Activated naive CD4-positive, alpha-beta T cell (primary cell): ENCODE results near the gene EPN3.

Experiments
- DNase-seq, 4 experiments: peaks; one replicate each; lab custom pipeline; 2025; lab: John Stamatoyannopoulos, UW

Gene EPN3

GRCh38 chr17:50570032-50570431 is 37.5 kb downstream of the EPN3 start:
- DNase-seq, result no peak

GRCh38 chr17:50570528-50570927 is 38.0 kb downstream of the EPN3 start:
- no peak for DNase-seq

GRCh38 chr17:50571681-50572080 is 39.1 kb downstream of the EPN3 start:
- no peak for DNase-seq

- no peak for DNase-seq
Measured at GRCh38 chr17:50572541-50572940, 40.0 kb downstream of the EPN3 start.

- no peak for DNase-seq
Measured at GRCh38 chr17:50573866-50574611, 41.5 kb downstream of the EPN3 start.

GRCh38 chr17:50575581-50576210 is 43.2 kb downstream of the EPN3 start:
- no peak for DNase-seq

GRCh38 chr17:50576864-50577263 is 44.3 kb downstream of the EPN3 start:
- DNase-seq, result no peak

- DNase-seq, result no peak
Measured at GRCh38 chr17:50577451-50577954, 45.0 kb downstream of the EPN3 start.

GRCh38 chr17:50578173-50578572 is 45.6 kb downstream of the EPN3 start:
- DNase-seq, result no peak

GRCh38 chr17:50579399-50579798 is 46.9 kb downstream of the EPN3 start:
- no peak for DNase-seq

GRCh38 chr17:50580646-50581045 is 48.1 kb downstream of the EPN3 start:
- no peak for DNase-seq

GRCh38 chr17:50581316-50581715 is 48.8 kb downstream of the EPN3 start:
- no peak for DNase-seq

GRCh38 chr17:50582741-50583140 is 50.2 kb downstream of the EPN3 start:
- no peak for DNase-seq

- no peak for DNase-seq
Measured at GRCh38 chr17:50583641-50584040, 51.1 kb downstream of the EPN3 start.

GRCh38 chr17:50584116-50584515 is 51.6 kb downstream of the EPN3 start:
- DNase-seq, result no peak

- DNase-seq, result no peak
Measured at GRCh38 chr17:50584749-50585148, 52.2 kb downstream of the EPN3 start.

GRCh38 chr17:50585346-50585745 is 52.8 kb downstream of the EPN3 start:
- no peak for DNase-seq

- DNase-seq, result no peak
Measured at GRCh38 chr17:50585891-50586290, 53.4 kb downstream of the EPN3 start.

- DNase-seq, result no peak
Measured at GRCh38 chr17:50586421-50587247, 54.1 kb downstream of the EPN3 start.

GRCh38 chr17:50587571-50587970 is 55.0 kb downstream of the EPN3 start:
- DNase-seq, result no peak

GRCh38 chr17:50588391-50589049 is 56.0 kb downstream of the EPN3 start:
- no peak for DNase-seq

- no peak for DNase-seq
Measured at GRCh38 chr17:50589095-50589705, 56.7 kb downstream of the EPN3 start.
